ENCODE measurements around the gene FLOT1. TPM values are rescaled to one million over a fixed set of nuclear protein-coding genes. Genes with fewer than 3 reads are reported as not detected.

Gene FLOT1
- total RNA-seq, 1 donor from 2014 or later = 123 TPM

GRCh38 chr6:30781743-30782424 lies 39.4 kb upstream of the FLOT1 start:
- intact Hi-C loops (cut with DNase I) = loop anchor here (1.0 to 5.0 kb wide), 3 partner anchors 30 to 45 kb away; partner anchors contain the start of gene FLOT1
- Histone ChIP-seq H3K4me3 (peak overlapping the region in 1 of 2 donors; percentile 2), H3K9me3 (no peaks in the 10 kb centered on the region), H3K27ac (peak overlapping the region; percentile 90 to 94), H3K4me1 (peaks cover 13 to 45% of the 10 kb centered on the region in 2 donors), H3K27me3 (no peaks in the 10 kb centered on the region), H3K36me3 (no peaks in the 10 kb centered on the region)
- peak; percentile 83 to 98 for DNase-seq (ENCODE audit: low spot score in 2 of 2)
- TF ChIP-seq CTCF (IDR thresholded peaks at IDR 0.05) = no peak

GRCh38 chr6:30781395-30781742 lies 38.9 kb upstream of the FLOT1 start:
- peaks cover 13 to 45% of the 10 kb centered on the region in 2 donors for H3K4me1 ChIP-seq
- H3K9me3 ChIP-seq = no peaks in the 10 kb centered on the region
- peak overlapping the region; percentile 90 to 94 for H3K27ac ChIP-seq
- DNase-seq (ENCODE audit: low spot score in 2 of 2) = no peak
- peak overlapping the region in 1 of 2 donors; percentile 2 for H3K4me3 ChIP-seq
- TF ChIP-seq CTCF (IDR thresholded peaks at IDR 0.05) = no peak
- no peaks in the 10 kb centered on the region for H3K27me3 ChIP-seq
- intact Hi-C loops (cut with DNase I) = loop anchor here (1.0 to 5.0 kb wide), 2 partner anchors 39 to 46 kb away; partner anchors contain the start of gene FLOT1
- no peaks in the 10 kb centered on the region for H3K36me3 ChIP-seq

DNA sequence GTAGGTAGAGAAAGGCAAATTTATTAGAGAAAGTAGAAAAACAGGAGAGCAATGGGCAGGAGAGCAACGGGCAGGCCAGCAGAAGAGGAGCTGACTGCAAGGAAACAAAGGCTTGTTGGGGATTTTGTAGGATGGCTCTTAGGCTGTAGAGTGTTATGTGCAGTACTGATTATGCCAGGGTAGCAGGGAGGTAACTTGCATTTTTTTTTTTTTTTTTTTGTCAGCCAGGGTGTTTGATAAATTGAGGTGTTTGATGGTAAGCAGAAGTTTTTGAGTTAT lies 38.1 kb upstream of the FLOT1 start:
- peak overlapping the region; percentile 90 to 94 for H3K27ac ChIP-seq

GRCh38 chr6:30779850-30780641 lies 37.6 kb upstream of the FLOT1 start:
- peak overlapping the region in 1 of 2 donors; percentile 6 for H3K4me3 ChIP-seq
- DNase-seq (ENCODE audit: low spot score in 2 of 2) = no peak
- H3K27ac ChIP-seq = peak overlapping the region; percentile 90 to 94
- H3K27me3 ChIP-seq = no peaks in the 10 kb centered on the region
- H3K36me3 ChIP-seq = no peaks in the 10 kb centered on the region
- H3K9me3 ChIP-seq = no peaks in the 10 kb centered on the region
- no peak for TF ChIP-seq CTCF (IDR thresholded peaks at IDR 0.05)
- H3K4me1 ChIP-seq = peaks cover 13 to 45% of the 10 kb centered on the region in 2 donors
- intact Hi-C loops (cut with DNase I) = loop anchor here (5.0 kb wide), 1 partner anchor 47 kb away; no protein-coding TSS in a partner anchor

More for the DNA sequence above, 38.1 kb upstream of the FLOT1 start:
- no peaks in the 10 kb centered on the region for H3K36me3 ChIP-seq
- intact Hi-C loops (cut with DNase I) = loop anchor here (5.0 kb wide), 1 partner anchor 47 kb away; no protein-coding TSS in a partner anchor
- H3K27me3 ChIP-seq = no peaks in the 10 kb centered on the region
- H3K4me1 ChIP-seq = peaks cover 13 to 45% of the 10 kb centered on the region in 2 donors
- no peak for TF ChIP-seq CTCF (IDR thresholded peaks at IDR 0.05)
- no peak for DNase-seq (ENCODE audit: low spot score in 2 of 2)
- H3K4me3 ChIP-seq = no peak overlapping the region
- no peaks in the 10 kb centered on the region for H3K9me3 ChIP-seq

GRCh38 chr6:30778001-30778635 lies 35.6 kb upstream of the FLOT1 start:
- Histone ChIP-seq H3K4me3 (no peak overlapping the region), H3K27me3 (no peaks in the 10 kb centered on the region), H3K36me3 (no peaks in the 10 kb centered on the region), H3K9me3 (no peaks in the 10 kb centered on the region), H3K4me1 (peaks cover 13 to 45% of the 10 kb centered on the region in 2 donors), H3K27ac (peak overlapping the region; percentile 90 to 94)
- no peak for DNase-seq (ENCODE audit: low spot score in 2 of 2)
- no peak for TF ChIP-seq CTCF (IDR thresholded peaks at IDR 0.05)
- intact Hi-C loops (cut with DNase I) = no loop called here

All from ascending aorta (tissue), 2 donors.